WTC11 (cell line): ENCODE measurements around the gene CCDC80. TPM values are rescaled to one million over a fixed set of nuclear protein-coding genes. Genes with fewer than 3 reads are reported as not detected.

ENCODE experiments used
- ATF1 ChIP-seq: sonication (generic); formaldehyde crosslinking; IDR thresholded peaks from 2 replicates; pipeline ENCODE4 v1.8.1; 2023; ENCODE audit warnings: mild to moderate bottlenecking, moderate library complexity, missing genetic modification reagents
- ATF2 ChIP-seq: sonication (generic); formaldehyde crosslinking; IDR thresholded peaks from 2 replicates; pipeline ENCODE4 v1.8.1; 2022; ENCODE audit warnings: low read depth, missing genetic modification reagents, borderline replicate concordance
- ATF3 ChIP-seq: sonication (generic); formaldehyde crosslinking; conservative IDR thresholded peaks from 2 replicates; pipeline ENCODE4 v1.8.1; 2022; ENCODE audit warnings: mild to moderate bottlenecking, missing genetic modification reagents
- CTCF ChIP-seq: fragments of 200-600 bp; IDR thresholded peaks from 2 replicates; pipeline ENCODE4 v1.8.0; 2022; ENCODE audit warnings: antibody characterized with exemption
- EMX1 ChIP-seq: fragments of 250-450 bp; sonication (Bioruptor Pico); IDR thresholded peaks from 2 replicates; pipeline ENCODE4 v1.8.0; 2021; ENCODE audit warnings: mild to moderate bottlenecking
- ERG ChIP-seq: fragments of 250-450 bp; sonication (Bioruptor Pico); IDR thresholded peaks from 2 replicates; pipeline ENCODE4 v1.8.0; 2021; ENCODE audit warnings: mild to moderate bottlenecking
- ETV6 ChIP-seq: sonication (generic); formaldehyde crosslinking; IDR thresholded peaks from 2 replicates; pipeline ENCODE4 v1.8.1; 2022; ENCODE audit warnings: mild to moderate bottlenecking, missing genetic modification reagents
- FOXK1 ChIP-seq: sonication (generic); formaldehyde crosslinking; IDR thresholded peaks from 2 replicates; pipeline ENCODE4 v1.8.0; 2022; ENCODE audit warnings: mild to moderate bottlenecking, moderate library complexity, missing genetic modification reagents
- GABPB1 ChIP-seq: sonication (generic); formaldehyde crosslinking; IDR thresholded peaks from 2 replicates; pipeline ENCODE4 v1.8.1; 2023; ENCODE audit warnings: mild to moderate bottlenecking, missing genetic modification reagents
- MAX ChIP-seq: sonication (generic); formaldehyde crosslinking; IDR thresholded peaks from 2 replicates; pipeline ENCODE4 v1.8.0; 2022; ENCODE audit warnings: mild to moderate bottlenecking, missing genetic modification reagents
- MLX ChIP-seq: sonication (generic); formaldehyde crosslinking; IDR thresholded peaks from 2 replicates; pipeline ENCODE4 v1.8.1; 2023; ENCODE audit warnings: mild to moderate bottlenecking, missing genetic modification reagents, moderate library complexity
- MYBL2 ChIP-seq: sonication (generic); formaldehyde crosslinking; IDR thresholded peaks from 2 replicates; pipeline ENCODE4 v1.8.1; 2023; ENCODE audit warnings: mild to moderate bottlenecking, moderate library complexity, missing genetic modification reagents
- NFE2L1 ChIP-seq: sonication (generic); formaldehyde crosslinking; IDR thresholded peaks from 2 replicates; pipeline ENCODE4 v1.8.1; 2023; ENCODE audit warnings: missing genetic modification reagents
- NR1H2 ChIP-seq: sonication (generic); formaldehyde crosslinking; IDR thresholded peaks from 2 replicates; pipeline ENCODE4 v1.9.0; 2021; ENCODE audit warnings: mild to moderate bottlenecking, moderate library complexity, missing genetic modification reagents
- PRDM15 ChIP-seq: sonication (generic); formaldehyde crosslinking; IDR thresholded peaks from 2 replicates; pipeline ENCODE4 v1.8.0; 2022; ENCODE audit warnings: missing genetic modification reagents
- SMAD3 ChIP-seq: sonication (generic); formaldehyde crosslinking; IDR thresholded peaks from 2 replicates; pipeline ENCODE4 v1.8.0; 2022; ENCODE audit warnings: missing genetic modification reagents, mild to moderate bottlenecking, borderline replicate concordance
- SP1 ChIP-seq: sonication (generic); formaldehyde crosslinking; conservative IDR thresholded peaks from 2 replicates; pipeline ENCODE4 v1.8.1; 2022; ENCODE audit warnings: missing genetic modification reagents
- ZMAT4 ChIP-seq: fragments of 250-450 bp; sonication (Bioruptor Pico); IDR thresholded peaks from 2 replicates; pipeline ENCODE4 v1.9.0; 2021; ENCODE audit warnings: mild to moderate bottlenecking
- ZNF232 ChIP-seq: sonication (generic); formaldehyde crosslinking; IDR thresholded peaks from 2 replicates; pipeline ENCODE4 v1.8.0; 2022; ENCODE audit warnings: mild to moderate bottlenecking, missing genetic modification reagents
- ZNF425 ChIP-seq: fragments of 250-450 bp; sonication (Bioruptor Pico); conservative IDR thresholded peaks from 2 replicates; pipeline ENCODE4 v1.9.0; 2021; ENCODE audit warnings: mild to moderate bottlenecking
- ZNF512 ChIP-seq: sonication (generic); formaldehyde crosslinking; IDR thresholded peaks from 2 replicates; pipeline ENCODE4 v1.8.1; 2022; ENCODE audit warnings: missing genetic modification reagents, borderline replicate concordance
- ZSCAN18 ChIP-seq: fragments of 250-450 bp; sonication (Bioruptor Pico); IDR thresholded peaks from 2 replicates; pipeline ENCODE4 v2.1.2; 2022; ENCODE audit warnings: mild to moderate bottlenecking, moderate library complexity
- total RNA-seq: library from RNA; stranded (reverse); gene quantifications from 3 replicates; pipeline ENCODE4 v1.2.3, GENCODE V29; 2021

Gene CCDC80
- total RNA-seq, 1 experiment from 2014 or later: 10.9 TPM

- TF ChIP-seq ERG: no peak
- TF ChIP-seq MAX (CRISPR knock-in tag): peak; percentile 93
- TF ChIP-seq MLX: no peak
- peak; percentile 89 for TF ChIP-seq SP1 (CRISPR knock-in tag)
- TF ChIP-seq ATF1: 0 out of 2 replicates have a peak, but pooled peaks have one; percentile 19
- TF ChIP-seq PRDM15 (CRISPR knock-in tag): 0 out of 2 replicates have a peak, but pooled peaks have one; percentile 53
- TF ChIP-seq EMX1: no peak
- TF ChIP-seq NFE2L1: peak; percentile 72; the same call in 1 of the 2 replicates
- peak; percentile 90 for TF ChIP-seq FOXK1 (CRISPR knock-in tag)
- peak; percentile 80; the same call in 1 of the 2 replicates for TF ChIP-seq ETV6 (CRISPR knock-in tag)
- no peak for TF ChIP-seq NR1H2
- no peak for TF ChIP-seq ATF2
- TF ChIP-seq ZNF425 (CRISPR knock-in tag): no peak
- TF ChIP-seq GABPB1 (CRISPR knock-in tag): peak; percentile 66; the same call in 1 of the 2 replicates
- no peak for TF ChIP-seq CTCF
- peak; percentile 53 for TF ChIP-seq MYBL2 (CRISPR knock-in tag)
- TF ChIP-seq SMAD3 (CRISPR knock-in tag): 0 out of 2 replicates have a peak, but pooled peaks have one; percentile 45
- TF ChIP-seq ZSCAN18: no peak
- TF ChIP-seq ZNF232 (CRISPR knock-in tag): 0 out of 2 replicates have a peak, but pooled peaks have one; percentile 77
- no peak for TF ChIP-seq ZNF512 (CRISPR knock-in tag)
- no peak for TF ChIP-seq ATF3 (CRISPR knock-in tag)
- TF ChIP-seq ZMAT4 (CRISPR knock-in tag): 0 out of 2 replicates have a peak, but pooled peaks have one; percentile 46
Measured at GRCh38 chr3:112561734-112562529, 79.0 kb downstream of the CCDC80 start, which contains the start of the genes ATG3 and SLC35A5 (continued).
